ENCODE data around the gene STAT4. TPM values are rescaled to one million over a fixed set of nuclear protein-coding genes. Genes with fewer than 3 reads are reported as not detected.

The STAT4 gene
- total RNA-seq, 2 donors from 2014 or later = 3.2 to 8.8 TPM

DNA sequence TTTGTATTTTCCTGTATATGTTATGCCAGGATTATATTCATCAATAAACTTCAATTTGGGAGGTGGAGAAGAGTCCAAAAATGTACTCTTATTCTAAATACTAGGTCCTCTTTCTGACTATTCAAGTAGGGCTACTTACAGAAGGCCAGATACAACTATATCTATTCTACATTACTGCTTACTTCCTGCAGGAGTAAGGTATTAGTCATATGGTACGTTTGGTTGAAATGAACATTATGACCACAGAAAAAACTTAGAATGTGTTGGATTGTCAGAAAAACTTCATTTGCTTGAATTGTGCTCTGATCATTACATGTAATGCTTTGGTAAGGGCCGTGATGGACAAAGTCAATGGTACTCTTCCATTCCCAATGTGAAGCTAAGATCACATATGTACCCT lies 35.0 kb downstream of the STAT4 start:
- Histone ChIP-seq H3K4me1 (ENCODE audit: control insufficient read depth, insufficient read depth, low read length) (no peaks in the 10 kb centered on the region), H3K9me3 (ENCODE audit: control insufficient read depth, low read length) (no peaks in the 10 kb centered on the region), H3K9ac (ENCODE audit: extremely low read depth, low read length, poor library complexity, severe bottlenecking) (no peak overlapping the region), H3K36me3 (ENCODE audit: control insufficient read depth, insufficient read depth, low read length) (no peaks in the 10 kb centered on the region), H3K4me3 (ENCODE audit: low read length) (no peak overlapping the region), H3K27ac (ENCODE audit: low read depth, low read length) (no peak overlapping the region), H3K27me3 (ENCODE audit: control insufficient read depth, insufficient read depth, low read length, poor library complexity, severe bottlenecking) (no peaks in the 10 kb centered on the region)
- 85% methylated on average over 2 of the region's 2 CpGs; no CpG with 5 or more reads in 1 of the 2 experiments for WGBS, 2 experiments (ENCODE audit: insufficient coverage in 1 of 2, insufficient read length in 1 of 2)
- H3K36me3 Mint-ChIP-seq (ENCODE audit: low read depth) = no peaks in the 10 kb centered on the region
- TF ChIP-seq, protein P1, sequence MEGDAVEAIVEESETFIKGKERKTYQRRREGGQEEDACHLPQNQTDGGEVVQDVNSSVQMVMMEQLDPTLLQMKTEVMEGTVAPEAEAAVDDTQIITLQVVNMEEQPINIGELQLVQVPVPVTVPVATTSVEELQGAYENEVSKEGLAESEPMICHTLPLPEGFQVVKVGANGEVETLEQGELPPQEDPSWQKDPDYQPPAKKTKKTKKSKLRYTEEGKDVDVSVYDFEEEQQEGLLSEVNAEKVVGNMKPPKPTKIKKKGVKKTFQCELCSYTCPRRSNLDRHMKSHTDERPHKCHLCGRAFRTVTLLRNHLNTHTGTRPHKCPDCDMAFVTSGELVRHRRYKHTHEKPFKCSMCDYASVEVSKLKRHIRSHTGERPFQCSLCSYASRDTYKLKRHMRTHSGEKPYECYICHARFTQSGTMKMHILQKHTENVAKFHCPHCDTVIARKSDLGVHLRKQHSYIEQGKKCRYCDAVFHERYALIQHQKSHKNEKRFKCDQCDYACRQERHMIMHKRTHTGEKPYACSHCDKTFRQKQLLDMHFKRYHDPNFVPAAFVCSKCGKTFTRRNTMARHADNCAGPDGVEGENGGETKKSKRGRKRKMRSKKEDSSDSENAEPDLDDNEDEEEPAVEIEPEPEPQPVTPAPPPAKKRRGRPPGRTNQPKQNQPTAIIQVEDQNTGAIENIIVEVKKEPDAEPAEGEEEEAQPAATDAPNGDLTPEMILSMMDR (conservative IDR thresholded peaks at IDR 0.05) = no peak
- peaks cover 3% of the 10 kb centered on the region for H3K4me1 Mint-ChIP-seq
- DNase-seq = no peak
- H3K27ac Mint-ChIP-seq = no peak overlapping the region
- no peaks in the 10 kb centered on the region for H3K9me3 Mint-ChIP-seq
- H3K27me3 Mint-ChIP-seq (ENCODE audit: insufficient read depth) = no peaks in the 10 kb centered on the region
- H3K4me3 Mint-ChIP-seq = no peak overlapping the region

DNA sequence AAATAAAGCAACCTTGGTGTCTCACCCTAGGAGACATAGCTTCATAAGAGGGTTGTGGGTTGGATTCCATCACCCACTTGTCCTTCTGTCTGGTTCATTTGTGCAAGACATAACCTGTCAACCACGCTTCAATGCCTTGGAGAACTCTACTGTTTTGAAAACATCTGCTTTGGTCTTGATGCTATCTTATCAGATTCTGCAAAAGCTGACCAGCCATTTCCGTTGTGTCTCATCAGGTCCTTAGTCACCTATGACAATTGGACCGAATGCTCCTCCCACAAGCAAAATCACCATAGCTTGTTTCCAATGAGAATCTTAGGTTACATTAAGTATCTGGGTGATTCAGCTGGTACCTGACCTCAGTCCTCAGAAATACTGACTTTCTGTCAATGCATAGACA lies 35.4 kb downstream of the STAT4 start:
- no peak overlapping the region for H3K27ac Mint-ChIP-seq
- Histone ChIP-seq H3K36me3 (ENCODE audit: control insufficient read depth, insufficient read depth, low read length) (no peaks in the 10 kb centered on the region), H3K4me3 (ENCODE audit: low read length) (no peak overlapping the region), H3K27me3 (ENCODE audit: control insufficient read depth, insufficient read depth, low read length, poor library complexity, severe bottlenecking) (no peaks in the 10 kb centered on the region), H3K9ac (ENCODE audit: extremely low read depth, low read length, poor library complexity, severe bottlenecking) (no peak overlapping the region), H3K4me1 (ENCODE audit: control insufficient read depth, insufficient read depth, low read length) (no peaks in the 10 kb centered on the region), H3K27ac (ENCODE audit: low read depth, low read length) (no peak overlapping the region), H3K9me3 (ENCODE audit: control insufficient read depth, low read length) (no peaks in the 10 kb centered on the region)
- WGBS, 2 experiments (ENCODE audit: insufficient coverage in 1 of 2, insufficient read length in 1 of 2) = 92 to 94% methylated on average over 3 of the region's 3 CpGs
- H3K27me3 Mint-ChIP-seq (ENCODE audit: insufficient read depth) = no peaks in the 10 kb centered on the region
- H3K4me3 Mint-ChIP-seq = no peak overlapping the region
- H3K9me3 Mint-ChIP-seq = no peaks in the 10 kb centered on the region
- no peaks in the 10 kb centered on the region for H3K36me3 Mint-ChIP-seq (ENCODE audit: low read depth)
- peaks cover 3% of the 10 kb centered on the region for H3K4me1 Mint-ChIP-seq
- TF ChIP-seq, protein P1 (conservative IDR thresholded peaks at IDR 0.05) = no peak
- DNase-seq = no peak

DNA sequence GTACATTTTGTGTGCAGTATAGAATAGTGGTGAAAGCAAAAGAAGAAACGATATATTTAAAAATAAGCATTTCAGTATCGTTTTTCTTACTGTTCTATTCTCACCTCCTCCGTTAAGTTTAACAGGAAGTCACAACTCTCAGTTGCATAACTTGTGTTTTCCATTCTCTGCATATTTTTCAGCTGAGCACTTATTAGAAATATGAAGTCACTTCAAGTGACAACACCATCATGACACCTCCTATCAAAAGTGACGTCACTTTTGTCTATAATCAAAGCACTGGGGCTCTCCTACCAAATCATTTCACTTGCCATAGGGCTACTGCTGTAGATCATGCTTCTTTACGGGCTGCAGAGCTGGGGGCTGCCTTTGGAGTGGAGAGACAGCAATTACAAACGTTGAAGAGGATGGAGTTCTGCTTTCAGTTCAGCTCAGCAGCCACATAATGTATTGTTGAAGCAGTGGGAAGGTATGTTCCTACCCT lies 36.3 kb downstream of the STAT4 start:
- Histone ChIP-seq H3K36me3 (ENCODE audit: control insufficient read depth, insufficient read depth, low read length) (no peaks in the 10 kb centered on the region), H3K4me3 (ENCODE audit: low read length) (no peak overlapping the region), H3K9ac (ENCODE audit: extremely low read depth, low read length, poor library complexity, severe bottlenecking) (no peak overlapping the region), H3K4me1 (ENCODE audit: control insufficient read depth, insufficient read depth, low read length) (no peaks in the 10 kb centered on the region), H3K9me3 (ENCODE audit: control insufficient read depth, low read length) (no peaks in the 10 kb centered on the region), H3K27me3 (ENCODE audit: control insufficient read depth, insufficient read depth, low read length, poor library complexity, severe bottlenecking) (no peaks in the 10 kb centered on the region), H3K27ac (ENCODE audit: low read depth, low read length) (no peak overlapping the region)
- no peaks in the 10 kb centered on the region for H3K36me3 Mint-ChIP-seq (ENCODE audit: low read depth)
- no peaks in the 10 kb centered on the region for H3K27me3 Mint-ChIP-seq (ENCODE audit: insufficient read depth)
- DNase-seq = no peak
- WGBS, 2 experiments (ENCODE audit: insufficient coverage in 1 of 2, insufficient read length in 1 of 2) = 80 to 88% methylated on average over 5 to 6 of the region's 6 CpGs
- no peaks in the 10 kb centered on the region for H3K9me3 Mint-ChIP-seq
- H3K4me3 Mint-ChIP-seq = no peak overlapping the region
- peaks cover 3% of the 10 kb centered on the region for H3K4me1 Mint-ChIP-seq
- TF ChIP-seq, protein P1 (conservative IDR thresholded peaks at IDR 0.05) = no peak
- H3K27ac Mint-ChIP-seq = no peak overlapping the region
